SU-DHL-6 (cell line): Measurements from ENCODE around the gene SSRP1.

Experiments
- EZH2phosphoT487 ChIP-seq: fragments of 200-600 bp; sonication (generic), shearing (Covaris generic); conservative IDR thresholded peaks from 2 replicates; pipeline ENCODE4 v1.6.1; 2018; ENCODE audit warnings: mild to moderate bottlenecking, antibody characterized with exemption, low read length, moderate library complexity, mixed read lengths
- TF ChIP-seq, protein P1 (sequence below): fragments of 200-600 bp; sonication (generic); IDR thresholded peaks from one replicate; pipeline ENCODE4 v1.5.1; 2017; ENCODE audit warnings: antibody characterized with exemption, mild to moderate bottlenecking, low read length, moderate library complexity; ENCODE audit not compliant: insufficient read depth, poor library complexity, severe bottlenecking

DNA sequence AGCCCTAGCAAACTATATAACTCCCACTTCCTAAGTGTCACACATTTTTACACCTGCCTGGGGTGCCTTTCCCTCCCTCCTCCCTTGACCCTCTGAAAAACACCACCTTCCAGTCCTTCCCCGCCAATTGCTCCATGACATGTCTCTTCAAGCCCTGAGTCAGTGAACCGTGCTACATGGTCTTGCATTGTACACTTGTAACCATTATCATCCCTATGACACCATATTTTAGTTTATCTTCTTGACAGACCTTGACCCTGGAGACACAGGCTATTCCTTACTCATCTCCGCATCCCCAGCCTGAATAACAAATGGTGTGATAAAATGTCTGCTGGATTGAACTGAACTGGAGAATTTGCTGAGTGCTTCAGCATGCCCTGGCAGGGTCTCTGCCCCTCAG lies 47.8 kb downstream of the SSRP1 start:
- TF ChIP-seq, protein P1, sequence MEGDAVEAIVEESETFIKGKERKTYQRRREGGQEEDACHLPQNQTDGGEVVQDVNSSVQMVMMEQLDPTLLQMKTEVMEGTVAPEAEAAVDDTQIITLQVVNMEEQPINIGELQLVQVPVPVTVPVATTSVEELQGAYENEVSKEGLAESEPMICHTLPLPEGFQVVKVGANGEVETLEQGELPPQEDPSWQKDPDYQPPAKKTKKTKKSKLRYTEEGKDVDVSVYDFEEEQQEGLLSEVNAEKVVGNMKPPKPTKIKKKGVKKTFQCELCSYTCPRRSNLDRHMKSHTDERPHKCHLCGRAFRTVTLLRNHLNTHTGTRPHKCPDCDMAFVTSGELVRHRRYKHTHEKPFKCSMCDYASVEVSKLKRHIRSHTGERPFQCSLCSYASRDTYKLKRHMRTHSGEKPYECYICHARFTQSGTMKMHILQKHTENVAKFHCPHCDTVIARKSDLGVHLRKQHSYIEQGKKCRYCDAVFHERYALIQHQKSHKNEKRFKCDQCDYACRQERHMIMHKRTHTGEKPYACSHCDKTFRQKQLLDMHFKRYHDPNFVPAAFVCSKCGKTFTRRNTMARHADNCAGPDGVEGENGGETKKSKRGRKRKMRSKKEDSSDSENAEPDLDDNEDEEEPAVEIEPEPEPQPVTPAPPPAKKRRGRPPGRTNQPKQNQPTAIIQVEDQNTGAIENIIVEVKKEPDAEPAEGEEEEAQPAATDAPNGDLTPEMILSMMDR = no peak
- TF ChIP-seq EZH2phosphoT487 = no peak
